ENCODE results near the gene TRMT10A. TPM values are rescaled to one million over a fixed set of nuclear protein-coding genes. Genes with fewer than 3 reads are reported as not detected.

The TRMT10A gene
- total and polyA plus RNA-seq, 2 experiments from 2014 or later = 4.7 to 5.3 TPM

- H3K9me3 Mint-ChIP-seq = peaks cover 2% of the 10 kb centered on the region; the same call in 2 of the 3 replicates
- no peak for ATAC-seq
- H3K4me1 ChIP-seq (ENCODE audit: insufficient read depth) = no peaks in the 10 kb centered on the region
- no peaks in the 10 kb centered on the region for H3F3A ChIP-seq (replicated peaks; ENCODE audit: low read depth)
- no peak for DNase-seq (ENCODE audit: low spot score)
- no peak for TF ChIP-seq ZNF331 (CRISPR knock-in tag; IDR thresholded peaks at IDR 0.05; ENCODE audit: low read depth)
- no peak for TF ChIP-seq CTCF (conservative IDR thresholded peaks at IDR 0.05; ENCODE audit: low read depth in 2 of 2)
- no peak for TF ChIP-seq POLR2AphosphoS5 (IDR thresholded peaks at IDR 0.05; ENCODE audit: low read depth)
- no peak for TF ChIP-seq ETS1 (IDR thresholded peaks at IDR 0.05)
- TF ChIP-seq CREB1 (CRISPR knock-in tag; IDR thresholded peaks at IDR 0.05; ENCODE audit: low read depth) = no peak
- TF ChIP-seq JUNB (IDR thresholded peaks at IDR 0.05; ENCODE audit: unreplicated experiment) = no peak
- TF ChIP-seq ZNF114 (CRISPR knock-in tag; IDR thresholded peaks at IDR 0.05) = no peak
- TF ChIP-seq REST (IDR thresholded peaks at IDR 0.05; ENCODE audit: unreplicated experiment) = no peak
- TF ChIP-seq ZNF462 (CRISPR knock-in tag; IDR thresholded peaks at IDR 0.05) = no peak
- TF ChIP-seq EZH2phosphoT487 (IDR thresholded peaks at IDR 0.05; ENCODE audit: unreplicated experiment) = no peak
- no peak for TF ChIP-seq STAT1 (IDR thresholded peaks at IDR 0.05; ENCODE audit: unreplicated experiment)
- TF ChIP-seq NANOG (IDR thresholded peaks at IDR 0.05; ENCODE audit: borderline replicate concordance) = no peak
- no peak for TF ChIP-seq EZH2 (IDR thresholded peaks at IDR 0.05; ENCODE audit: low read depth, unreplicated experiment)
- H2AFZ ChIP-seq = no peak overlapping the region
- no peak overlapping the region for H3K27ac Mint-ChIP-seq
- H4K20me1 ChIP-seq (replicated peaks; ENCODE audit: insufficient read depth) = no peaks in the 10 kb centered on the region
- peaks cover 17% of the 10 kb centered on the region for H3K9me2 ChIP-seq (ENCODE audit: insufficient read depth)
- no peaks in the 10 kb centered on the region for H3K36me3 Mint-ChIP-seq (ENCODE audit: low read depth)
- H3K27ac ChIP-seq (ENCODE audit: low read depth) = no peak overlapping the region
- H3K36me3 ChIP-seq (ENCODE audit: insufficient read depth) = no peaks in the 10 kb centered on the region
- peaks cover 4% of the 10 kb centered on the region for H3K27me3 Mint-ChIP-seq (ENCODE audit: insufficient read depth, low read depth, poor library complexity)
- H3K4me3 Mint-ChIP-seq = no peak overlapping the region
- no peaks in the 10 kb centered on the region for H3K27me3 ChIP-seq (ENCODE audit: insufficient read depth)
- H3K4me3 ChIP-seq = no peak overlapping the region
- H3K4me1 Mint-ChIP-seq = peaks cover 3% of the 10 kb centered on the region; the same call in 2 of the 3 replicates
- H3K79me2 ChIP-seq (replicated peaks; ENCODE audit: insufficient read depth) = no peaks in the 10 kb centered on the region
- no peak overlapping the region for H3K4me2 ChIP-seq
Measured at GRCh38 chr4:99504804-99505502, 58.9 kb downstream of the TRMT10A start.

All from GM23338 (cell line).